Cardiac muscle cell (in vitro differentiated cells and primary cell): ENCODE measurements around the gene SSUH2. TPM values are rescaled to one million over a fixed set of nuclear protein-coding genes. Genes with fewer than 3 reads are reported as not detected.

Source experiments
- DNase-seq, 2 donors: peaks; one replicate each; pipeline versions ENCODE4 v3.0.0 to v3.0.0-alpha.2; 2010 to 2017; ENCODE audit warnings: low read depth in 1 of 2, low spot score in 1 of 2
- H3K27ac ChIP-seq: fragments of 200-600 bp; sonication (generic); 2 replicates; pipeline ENCODE4 v1.5.1; 2016
- H3K27me3 ChIP-seq: fragments of 200-600 bp; sonication (generic); 2 replicates; pipeline ENCODE4 v1.6.0; 2016; ENCODE audit warnings: control low read depth
- H3K36me3 ChIP-seq: fragments of 200-600 bp; sonication (generic); 2 replicates; pipeline ENCODE4 v1.5.1; 2016; ENCODE audit warnings: control low read depth
- H3K4me1 ChIP-seq: fragments of 200-600 bp; sonication (generic); 2 replicates; pipeline ENCODE4 v1.8.1; 2017; ENCODE audit warnings: low read depth, mild to moderate bottlenecking, mixed run types
- H3K4me3 ChIP-seq: fragments of 200-600 bp; sonication (generic); 2 replicates; pipeline ENCODE4 v1.5.1; 2016; ENCODE audit warnings: mild to moderate bottlenecking
- H3K9me3 ChIP-seq: fragments of 200-600 bp; sonication (generic); 2 replicates; pipeline ENCODE4 v1.5.1; 2017; ENCODE audit warnings: low read depth, mild to moderate bottlenecking, control low read depth
- polyA plus RNA-seq: library from polyadenylated mRNA; unstranded; fragments of >200 nt; fragmentation: Nextera tagmentation; extraction: Ambion mirVana; gene quantifications from 2 replicates; pipeline ENCODE4 v1.2.1, GENCODE V29; 2016
- total RNA-seq: library from RNA; depleted of rRNA; stranded (reverse); fragments of >200 nt; gene quantifications from 2 replicates; pipeline ENCODE4 v1.2.3, GENCODE V29; 2016
- TF ChIP-seq, protein P1 (sequence below): IDR thresholded peaks from 2 replicates; pipeline ENCODE4 v1.5.1; 2012; ENCODE audit warnings: low read depth, mild to moderate bottlenecking, low read length

SSUH2 gene
- total and polyA plus RNA-seq, 2 experiments from 2014 or later, result 0.33 TPM; not detected in 1

DNA sequence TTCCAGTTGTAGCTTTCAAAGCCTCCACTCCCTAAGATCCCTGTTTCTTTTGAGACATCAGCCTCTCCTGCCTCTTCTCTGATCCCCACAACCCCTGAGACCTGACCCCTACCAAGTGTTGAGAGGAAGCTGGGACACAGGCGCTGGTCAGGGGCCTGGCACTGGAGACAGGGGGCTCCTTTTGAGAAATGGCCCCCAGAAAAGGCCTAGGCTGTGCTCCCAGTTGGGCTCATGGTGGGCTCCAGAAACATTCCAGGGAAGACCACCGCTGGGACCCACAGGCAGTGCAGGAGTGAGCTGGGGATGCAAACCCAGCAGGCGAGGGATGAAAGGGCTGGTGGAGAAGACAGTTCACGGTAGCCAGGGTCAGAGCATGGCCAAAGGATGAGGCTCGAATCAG lies 16.6 kb downstream of the SSUH2 start:
- no peak overlapping the region for H3K27ac ChIP-seq
- no peak for DNase-seq
- H3K27me3 ChIP-seq, result no peaks in the 10 kb centered on the region
- no peaks in the 10 kb centered on the region for H3K36me3 ChIP-seq
- H3K4me3 ChIP-seq, result no peak overlapping the region
- TF ChIP-seq, protein P1, sequence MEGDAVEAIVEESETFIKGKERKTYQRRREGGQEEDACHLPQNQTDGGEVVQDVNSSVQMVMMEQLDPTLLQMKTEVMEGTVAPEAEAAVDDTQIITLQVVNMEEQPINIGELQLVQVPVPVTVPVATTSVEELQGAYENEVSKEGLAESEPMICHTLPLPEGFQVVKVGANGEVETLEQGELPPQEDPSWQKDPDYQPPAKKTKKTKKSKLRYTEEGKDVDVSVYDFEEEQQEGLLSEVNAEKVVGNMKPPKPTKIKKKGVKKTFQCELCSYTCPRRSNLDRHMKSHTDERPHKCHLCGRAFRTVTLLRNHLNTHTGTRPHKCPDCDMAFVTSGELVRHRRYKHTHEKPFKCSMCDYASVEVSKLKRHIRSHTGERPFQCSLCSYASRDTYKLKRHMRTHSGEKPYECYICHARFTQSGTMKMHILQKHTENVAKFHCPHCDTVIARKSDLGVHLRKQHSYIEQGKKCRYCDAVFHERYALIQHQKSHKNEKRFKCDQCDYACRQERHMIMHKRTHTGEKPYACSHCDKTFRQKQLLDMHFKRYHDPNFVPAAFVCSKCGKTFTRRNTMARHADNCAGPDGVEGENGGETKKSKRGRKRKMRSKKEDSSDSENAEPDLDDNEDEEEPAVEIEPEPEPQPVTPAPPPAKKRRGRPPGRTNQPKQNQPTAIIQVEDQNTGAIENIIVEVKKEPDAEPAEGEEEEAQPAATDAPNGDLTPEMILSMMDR, result no peak
- no peaks in the 10 kb centered on the region for H3K4me1 ChIP-seq
- no peaks in the 10 kb centered on the region for H3K9me3 ChIP-seq

DNA sequence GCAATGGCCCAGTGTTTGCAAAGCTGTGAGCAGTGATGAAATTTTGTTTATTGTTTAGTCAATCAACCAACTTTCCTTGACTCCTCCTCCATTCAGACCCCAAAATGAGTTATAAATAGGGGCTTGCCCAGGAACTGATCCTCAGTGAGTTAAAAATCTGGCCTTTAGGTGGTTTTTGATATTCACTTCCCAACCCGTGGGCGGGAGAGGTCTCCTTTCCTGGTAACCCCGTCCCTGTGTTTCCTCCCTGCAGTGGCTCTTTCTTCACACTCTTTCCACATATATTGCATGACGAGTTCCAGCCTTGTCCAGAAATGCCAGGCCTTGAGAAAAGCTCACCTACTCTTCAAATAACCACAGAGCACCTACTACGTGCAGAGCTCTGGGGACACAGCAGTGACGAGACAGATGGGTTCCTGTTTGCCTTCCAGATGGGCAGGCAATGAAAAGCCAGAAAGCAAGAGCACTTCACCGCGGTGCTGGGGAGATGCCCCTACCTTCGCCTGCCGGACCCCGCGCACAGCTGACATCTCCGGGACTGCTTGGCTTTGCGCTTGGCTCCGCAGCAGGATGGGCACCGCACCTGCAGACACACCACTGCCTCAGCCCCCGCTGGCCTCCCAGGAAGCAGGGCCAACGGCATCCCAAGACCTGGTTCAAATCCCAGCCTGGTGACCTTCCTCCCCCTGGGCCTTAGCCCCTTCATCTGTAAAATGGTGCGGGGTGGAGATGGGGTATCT lies 17.2 kb downstream of the SSUH2 start:
- no peak overlapping the region for H3K27ac ChIP-seq
- TF ChIP-seq, protein P1, result no peak
- H3K4me3 ChIP-seq, result no peak overlapping the region
- no peak for DNase-seq
- no peaks in the 10 kb centered on the region for H3K9me3 ChIP-seq
- H3K36me3 ChIP-seq, result no peaks in the 10 kb centered on the region
- no peaks in the 10 kb centered on the region for H3K4me1 ChIP-seq
- no peaks in the 10 kb centered on the region for H3K27me3 ChIP-seq

DNA sequence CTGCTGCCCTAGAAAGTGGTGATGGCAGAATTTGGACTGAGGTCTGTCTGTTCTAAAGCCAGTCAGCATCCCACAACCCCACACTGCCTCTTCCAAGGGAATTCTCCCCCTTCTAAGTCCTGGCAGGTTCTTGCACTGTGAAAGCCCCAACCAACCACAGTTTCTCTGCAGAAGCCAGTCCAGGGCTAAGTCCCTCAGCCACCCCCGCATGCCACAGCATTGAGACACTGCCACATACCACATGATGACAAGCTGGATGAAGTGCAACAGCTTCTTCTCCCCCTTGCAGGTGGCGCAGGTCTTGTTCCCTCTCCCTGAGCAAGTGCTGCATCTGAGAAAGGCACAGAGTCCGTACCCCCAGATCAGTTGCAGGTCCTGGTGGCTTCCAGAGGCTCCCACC lies 18.6 kb downstream of the SSUH2 start:
- H3K4me1 ChIP-seq, result no peaks in the 10 kb centered on the region
- no peaks in the 10 kb centered on the region for H3K27me3 ChIP-seq
- no peak overlapping the region for H3K4me3 ChIP-seq
- no peaks in the 10 kb centered on the region for H3K36me3 ChIP-seq
- peak in 1 of 2 donors; percentile 42 for DNase-seq
- TF ChIP-seq, protein P1, result no peak
- no peaks in the 10 kb centered on the region for H3K9me3 ChIP-seq
- no peak overlapping the region for H3K27ac ChIP-seq

DNA sequence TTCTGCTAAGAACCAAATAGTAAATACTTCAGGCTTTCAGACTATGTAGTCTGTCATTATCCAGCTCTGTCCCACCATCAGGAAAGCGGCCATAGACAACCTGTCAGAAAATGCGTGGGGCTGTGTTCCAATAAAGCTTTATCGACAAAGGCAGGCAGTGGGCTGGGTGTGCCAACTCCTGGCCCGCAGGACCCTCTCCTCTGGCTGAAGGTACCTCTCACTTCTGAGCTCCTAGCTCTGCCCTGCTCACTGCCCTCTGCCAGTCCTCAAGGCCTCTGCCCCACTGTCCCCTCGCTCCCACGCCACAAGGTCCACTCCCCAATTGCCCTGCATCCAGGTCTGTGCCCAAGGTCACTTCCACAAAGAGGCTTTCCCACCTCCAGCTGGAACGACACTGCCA lies 20.0 kb downstream of the SSUH2 start:
- Histone ChIP-seq H3K4me1 (no peaks in the 10 kb centered on the region), H3K27ac (no peak overlapping the region), H3K36me3 (no peaks in the 10 kb centered on the region), H3K4me3 (no peak overlapping the region), H3K9me3 (no peaks in the 10 kb centered on the region), H3K27me3 (no peaks in the 10 kb centered on the region)
- no peak for DNase-seq
- TF ChIP-seq, protein P1, result no peak

DNA sequence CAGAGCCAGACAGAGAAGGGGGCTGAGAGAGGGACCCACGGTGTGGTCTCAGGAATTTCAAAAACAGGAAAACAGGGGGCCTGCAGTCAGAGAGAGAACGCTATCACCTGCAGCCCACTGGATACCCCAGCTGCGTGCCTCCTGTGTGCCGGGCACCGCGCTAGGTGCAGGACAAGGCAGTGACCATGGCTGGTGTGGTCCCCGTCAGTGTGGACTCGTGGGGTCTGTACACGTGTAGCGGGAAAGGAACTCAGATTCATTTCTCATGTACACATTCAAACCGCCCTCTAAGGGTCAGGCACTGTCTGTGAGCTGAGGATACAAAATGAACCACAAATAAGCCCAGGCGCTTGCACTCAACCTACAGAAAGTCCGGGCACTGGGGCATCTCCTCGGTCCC lies 20.9 kb downstream of the SSUH2 start:
- no peaks in the 10 kb centered on the region for H3K27me3 ChIP-seq
- TF ChIP-seq, protein P1, result no peak
- no peaks in the 10 kb centered on the region for H3K4me1 ChIP-seq
- no peak for DNase-seq
- H3K9me3 ChIP-seq, result no peaks in the 10 kb centered on the region
- H3K27ac ChIP-seq, result no peak overlapping the region
- no peak overlapping the region for H3K4me3 ChIP-seq
- no peaks in the 10 kb centered on the region for H3K36me3 ChIP-seq
